Colonic mucosa (tissue), 4 donors: ENCODE results near the gene RCL1. TPM values are rescaled to one million over a fixed set of nuclear protein-coding genes. Genes with fewer than 3 reads are reported as not detected.

ENCODE experiments used
- DNase-seq: peaks from one replicate; pipeline ENCODE4 v3.0.0-alpha.2; 2020
- H3K27ac ChIP-seq: fragments of 200-600 bp; one replicate; pipeline ENCODE4 v1.8.0; 2021
- H3K27me3 ChIP-seq: fragments of 200-600 bp; one replicate; pipeline ENCODE4 v1.8.0; 2021
- H3K36me3 ChIP-seq: fragments of 200-600 bp; one replicate; pipeline ENCODE4 v1.8.0; 2021
- H3K4me1 ChIP-seq: fragments of 200-600 bp; one replicate; pipeline ENCODE4 v1.8.0; 2021; ENCODE audit warnings: mild to moderate bottlenecking
- H3K4me3 ChIP-seq: fragments of 200-600 bp; one replicate; pipeline ENCODE4 v1.8.0; 2021
- H3K9ac ChIP-seq, 2 donors: one replicate each; pipeline ENCODE4 v1.7.0; 2013; ENCODE audit warnings: control low read depth in 2 of 2, low read depth in 2 of 2, low read length in 2 of 2
- H3K9me3 ChIP-seq: fragments of 200-600 bp; one replicate; pipeline ENCODE4 v1.8.0; 2021
- intact Hi-C: fragments of 100-400 bp; cut with DNase I; formaldehyde crosslinking; loops from one replicate; pipeline ENCODE4 v1.14.1; 2022
- microRNA-seq: library from miRNA; unstranded; fragments of <30 nt; microRNA quantifications from one replicate; pipeline ENCODE4, GENCODE V29; 2019
- total RNA-seq, 2 donors: library from RNA; stranded (reverse); fragmentation: NEBNext Ultra II Directional in 1 of 2; extraction: Animal tissue kit (Norgen Biotek cat#: 25700) in 1 of 2; gene quantifications; one replicate each; pipeline ENCODE4 v1.2.1, GENCODE V29; 2021
- TF ChIP-seq, protein P1 (sequence below): fragments of 200-600 bp; IDR thresholded peaks from one replicate; pipeline ENCODE4 v1.8.0; 2022; ENCODE audit warnings: antibody characterized with exemption, mild to moderate bottlenecking
- donor health status: healthy.
- donor health status: DM: no; HTN: no; CAD: no.
- donor health status: DM: no; HTN: no; CAD: no.

RCL1 gene
- total RNA-seq, 2 donors from 2014 or later = 7.0 to 12.5 TPM

DNA sequence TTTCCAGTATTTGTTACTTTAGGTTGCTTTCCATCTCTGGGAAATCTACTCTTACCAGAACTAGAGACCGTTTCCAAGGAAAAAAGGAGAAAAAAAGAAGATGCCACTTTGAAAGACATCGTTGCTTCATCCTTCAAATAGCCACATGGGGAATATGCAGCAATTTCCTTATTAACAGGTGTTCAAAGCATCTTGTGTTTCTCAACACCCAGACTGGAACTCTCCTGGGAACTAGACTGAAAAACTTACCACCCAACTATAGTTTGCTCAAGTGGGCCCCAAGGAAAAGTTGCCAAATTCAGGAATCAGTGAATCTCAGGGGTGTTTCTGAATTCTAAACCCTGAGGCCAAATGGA is 112.4 kb downstream of the RCL1 start:
- no peak for DNase-seq
- Histone ChIP-seq H3K4me1 (no peaks in the 10 kb centered on the region), H3K27ac (no peak overlapping the region), H3K27me3 (no peaks in the 10 kb centered on the region), H3K36me3 (no peaks in the 10 kb centered on the region), H3K4me3 (no peak overlapping the region), H3K9ac (no peak overlapping the region), H3K9me3 (no peaks in the 10 kb centered on the region)
- TF ChIP-seq, protein P1, sequence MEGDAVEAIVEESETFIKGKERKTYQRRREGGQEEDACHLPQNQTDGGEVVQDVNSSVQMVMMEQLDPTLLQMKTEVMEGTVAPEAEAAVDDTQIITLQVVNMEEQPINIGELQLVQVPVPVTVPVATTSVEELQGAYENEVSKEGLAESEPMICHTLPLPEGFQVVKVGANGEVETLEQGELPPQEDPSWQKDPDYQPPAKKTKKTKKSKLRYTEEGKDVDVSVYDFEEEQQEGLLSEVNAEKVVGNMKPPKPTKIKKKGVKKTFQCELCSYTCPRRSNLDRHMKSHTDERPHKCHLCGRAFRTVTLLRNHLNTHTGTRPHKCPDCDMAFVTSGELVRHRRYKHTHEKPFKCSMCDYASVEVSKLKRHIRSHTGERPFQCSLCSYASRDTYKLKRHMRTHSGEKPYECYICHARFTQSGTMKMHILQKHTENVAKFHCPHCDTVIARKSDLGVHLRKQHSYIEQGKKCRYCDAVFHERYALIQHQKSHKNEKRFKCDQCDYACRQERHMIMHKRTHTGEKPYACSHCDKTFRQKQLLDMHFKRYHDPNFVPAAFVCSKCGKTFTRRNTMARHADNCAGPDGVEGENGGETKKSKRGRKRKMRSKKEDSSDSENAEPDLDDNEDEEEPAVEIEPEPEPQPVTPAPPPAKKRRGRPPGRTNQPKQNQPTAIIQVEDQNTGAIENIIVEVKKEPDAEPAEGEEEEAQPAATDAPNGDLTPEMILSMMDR = no peak
- intact Hi-C loops = no loop called here

Small RNA genes within 50 kb of the gene (microRNA-seq; reads per million reads assigned to microRNA genes)
- gene MIR101-2 = 36.4 reads per million, percentile 38 among the genes with 10 or more reads in this experiment

Other genes starting within 250 kb of the RCL1 start
- 10 to 100 TPM; 15.6 to 17.8 TPM for gene PLPP6, start 130.7 kb upstream of the RCL1 start, total RNA-seq
- 1 to 10 TPM; 5.0 to 6.8 TPM for gene SPATA6L, start 126.5 kb upstream of the RCL1 start, total RNA-seq
- 10 to 100 TPM; 11.4 to 16.1 TPM for gene CDC37L1, start 113.4 kb upstream of the RCL1 start, total RNA-seq
- 10 to 100 TPM; 80.3 to 95.7 TPM for gene AK3, start 51.7 kb upstream of the RCL1 start, total RNA-seq
- gene JAK2, start 192.3 kb downstream of the RCL1 start, total RNA-seq = 10 to 100 TPM in 1 of 2 donors, 1 to 10 TPM in 1; 7.0 to 14.8 TPM